NCI-H1436 (cell line): ENCODE data around the gene TLR8.

Experiments
- DNase-seq: peaks from one replicate; lab custom pipeline; 2025; lab: John Stamatoyannopoulos, UW

Gene TLR8

DNA sequence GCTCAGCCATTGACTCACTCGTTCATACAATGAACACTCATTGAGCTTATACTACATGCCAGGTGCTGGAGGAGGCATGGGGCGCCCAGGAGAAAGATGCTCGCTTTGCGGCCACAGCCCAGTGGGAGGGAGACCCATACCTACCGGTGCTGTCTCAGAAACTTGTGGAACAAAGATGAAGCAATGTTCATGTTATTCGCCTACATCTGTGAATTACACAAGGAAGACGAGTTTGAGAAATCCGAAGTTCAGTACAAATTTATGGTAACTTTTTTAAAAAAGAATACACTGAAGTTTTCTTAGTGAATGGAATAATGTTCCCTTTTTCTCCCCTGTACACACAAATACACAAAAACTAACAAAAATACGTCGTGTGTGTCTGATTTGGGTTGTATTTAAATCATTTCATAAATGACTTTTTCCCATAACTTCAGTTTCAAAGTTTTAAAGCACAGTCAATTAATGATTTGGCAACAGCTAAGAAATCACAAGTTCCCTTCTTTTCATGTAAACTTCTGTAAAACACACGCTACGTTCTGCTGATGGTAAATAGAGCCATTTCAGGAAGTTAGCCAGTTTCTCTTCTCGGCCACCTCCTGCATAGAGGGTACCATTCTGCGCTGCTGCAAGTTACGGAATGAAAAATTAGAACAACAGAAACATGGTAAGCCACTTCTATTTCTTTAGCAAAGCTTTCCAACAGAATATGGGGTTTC lies at the start of gene TLR8:
TSS of gene TLR8 (plus strand) at position 575 of the 716 bp plus-strand sequence. CDS start at position 662, 87 bp downstream.
- DNase-seq: no peak

DNA sequence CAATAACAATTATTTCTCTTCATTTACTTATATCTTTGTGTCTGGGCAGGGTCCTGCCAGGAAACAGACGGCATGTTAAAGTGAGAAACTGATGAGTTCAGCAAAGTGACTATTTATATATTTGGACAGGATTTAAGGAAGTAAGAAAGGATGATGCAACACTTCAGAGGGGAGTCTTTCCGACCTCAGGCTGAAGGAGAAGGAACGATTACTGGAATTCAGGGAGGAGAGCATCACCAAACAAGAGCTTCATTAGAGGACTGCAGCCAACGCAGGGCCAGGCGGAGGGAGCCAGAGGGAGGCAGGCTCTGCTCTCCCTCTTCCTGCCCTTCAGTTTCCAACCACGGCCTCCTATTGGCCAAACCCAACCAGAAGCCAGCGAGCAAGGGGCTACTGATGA lies 41.1 kb upstream of the TLR8 start:
- no peak for DNase-seq

DNA sequence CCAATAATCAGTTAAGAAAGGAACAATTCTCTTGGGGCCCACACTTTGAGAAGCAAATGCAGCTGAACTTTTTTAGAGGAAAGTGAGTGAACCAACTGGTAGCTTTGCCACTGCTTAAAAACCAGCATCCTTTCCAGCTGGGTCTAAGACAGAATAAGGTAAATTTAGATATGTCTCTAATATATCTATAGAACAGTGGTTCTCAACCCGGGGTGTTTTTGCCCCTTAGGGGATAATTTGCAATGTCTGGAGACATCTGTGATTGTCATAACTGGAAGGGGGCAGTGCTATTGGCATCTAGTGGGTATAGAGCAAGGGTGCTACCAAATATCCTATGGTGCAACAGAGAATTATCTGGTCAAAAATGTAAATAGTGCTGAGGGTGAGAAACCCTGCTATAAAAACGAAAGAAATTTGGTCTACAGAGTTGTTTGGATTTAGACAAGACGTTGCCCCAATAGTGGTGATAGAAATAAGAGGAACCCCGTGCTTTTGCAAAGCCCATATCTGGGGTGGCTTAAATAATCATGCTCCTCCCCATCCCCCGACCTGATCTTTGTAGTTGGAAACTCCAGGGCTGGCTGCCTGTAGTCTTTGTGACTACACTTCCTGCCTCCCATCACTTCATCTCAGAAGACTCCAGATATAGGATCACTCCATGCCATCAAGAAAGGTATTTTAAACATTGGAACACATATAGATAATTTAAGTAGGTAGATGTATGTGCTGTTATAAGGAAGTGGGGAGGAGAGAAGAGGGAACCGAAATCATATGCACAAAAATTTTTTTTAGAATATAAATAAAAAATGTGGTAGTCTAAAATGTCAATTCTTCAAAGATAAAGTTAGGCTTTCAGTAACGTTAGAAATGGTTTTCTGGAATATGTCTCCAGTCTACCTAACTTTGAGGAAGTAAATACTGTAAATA lies 39.7 kb upstream of the TLR8 start, which contains the start of gene TLR7:
TSS of gene TLR7 (plus strand) at position 622 of the 927 bp plus-strand sequence. CDS start 507 bp downstream, outside the sequence.
- no peak for DNase-seq

DNA sequence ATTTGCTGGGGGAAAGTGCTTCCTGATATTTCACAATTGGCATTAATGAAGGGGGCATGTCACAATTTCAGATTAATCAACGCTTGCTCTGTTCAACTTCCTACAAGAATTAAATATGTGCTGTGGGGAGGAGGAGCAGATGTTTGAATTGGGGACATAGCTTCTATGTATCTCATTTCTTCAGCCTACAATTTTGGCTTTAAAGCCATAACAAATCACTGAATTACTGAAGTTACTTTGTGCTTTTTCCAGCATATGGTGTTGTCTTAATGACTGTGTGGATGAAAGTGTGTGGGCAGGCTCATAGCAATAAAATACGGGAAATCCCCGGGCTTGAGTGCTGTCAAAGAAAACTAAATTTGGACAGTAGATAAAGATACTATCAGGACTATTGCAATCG lies 38.7 kb upstream of the TLR8 start:
- DNase-seq: no peak

DNA sequence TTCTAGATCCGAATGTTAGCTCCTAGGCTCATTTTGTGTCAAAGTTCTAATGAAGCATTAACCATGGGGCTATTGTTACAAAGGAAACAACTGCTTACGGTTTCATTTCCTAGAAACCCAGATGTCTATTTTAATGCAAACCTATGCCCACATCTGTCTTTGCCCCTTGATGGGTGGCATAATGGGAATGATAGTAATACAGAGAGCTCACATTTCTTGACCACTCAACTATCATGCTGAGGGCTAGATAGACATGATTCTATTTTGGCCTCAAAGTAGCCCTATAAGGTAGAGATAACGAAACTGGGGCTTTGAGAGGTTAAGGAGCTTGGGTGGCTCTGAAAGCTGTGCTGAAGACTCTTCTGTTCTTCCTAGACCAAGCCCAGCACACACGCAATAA lies 37.7 kb upstream of the TLR8 start:
- no peak for DNase-seq

DNA sequence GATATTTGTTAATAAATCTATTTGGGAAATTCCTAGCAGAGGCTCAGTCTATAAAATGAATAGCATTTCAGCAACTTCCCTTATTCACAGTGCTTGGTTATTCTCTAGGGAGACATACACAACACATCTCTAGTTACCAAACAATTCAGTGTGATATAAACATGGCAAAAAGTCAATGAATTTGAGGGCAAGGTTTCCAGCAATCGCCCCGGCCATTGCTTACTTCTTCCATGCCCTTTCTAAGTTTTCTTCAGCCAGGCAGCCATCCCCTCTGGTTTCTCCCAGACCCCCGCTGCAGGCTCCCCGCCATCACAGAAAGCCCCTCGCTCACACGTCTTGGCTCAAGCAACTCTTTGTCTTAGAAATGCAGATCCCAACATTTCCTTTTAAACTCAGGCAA lies 35.2 kb upstream of the TLR8 start:
- no peak for DNase-seq

DNA sequence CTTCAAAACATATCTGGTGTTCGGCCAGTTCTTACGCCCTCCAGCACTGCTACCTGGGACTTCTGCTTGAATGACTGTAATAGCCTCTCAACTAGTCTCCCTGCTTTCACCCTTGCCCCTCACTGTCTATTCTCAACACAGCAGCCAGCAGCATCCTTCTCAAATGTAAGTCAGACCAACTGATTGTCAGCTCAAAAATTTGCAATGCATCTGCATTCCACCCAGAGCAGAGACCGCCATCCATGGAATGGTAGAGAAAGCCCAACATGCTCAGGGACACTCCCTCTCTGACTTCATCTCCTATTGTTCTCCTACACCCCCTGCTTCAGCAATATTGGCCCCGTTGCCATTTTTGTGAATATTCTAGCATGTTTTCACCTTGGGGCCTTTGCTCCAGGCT lies 33.7 kb upstream of the TLR8 start:
- no peak for DNase-seq

DNA sequence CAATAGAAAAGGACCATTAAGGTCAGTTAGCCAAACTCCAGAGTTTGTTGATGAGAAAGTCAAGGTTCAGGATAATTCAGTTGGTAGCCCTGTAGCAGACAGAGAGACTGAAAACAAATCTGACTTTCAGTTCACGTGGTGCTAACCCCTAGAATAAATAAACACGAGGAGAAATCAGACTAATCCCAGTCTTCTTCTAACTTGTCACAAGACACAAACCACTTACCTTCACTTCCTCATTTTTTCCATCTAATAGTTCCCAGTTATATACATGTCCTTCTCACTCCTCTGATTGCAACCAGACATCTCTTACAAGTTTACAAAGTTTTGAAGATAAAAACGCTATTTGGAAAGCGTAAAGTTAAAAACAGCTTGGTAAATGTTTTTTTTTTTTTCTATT lies 31.8 kb upstream of the TLR8 start:
- DNase-seq: no peak

DNA sequence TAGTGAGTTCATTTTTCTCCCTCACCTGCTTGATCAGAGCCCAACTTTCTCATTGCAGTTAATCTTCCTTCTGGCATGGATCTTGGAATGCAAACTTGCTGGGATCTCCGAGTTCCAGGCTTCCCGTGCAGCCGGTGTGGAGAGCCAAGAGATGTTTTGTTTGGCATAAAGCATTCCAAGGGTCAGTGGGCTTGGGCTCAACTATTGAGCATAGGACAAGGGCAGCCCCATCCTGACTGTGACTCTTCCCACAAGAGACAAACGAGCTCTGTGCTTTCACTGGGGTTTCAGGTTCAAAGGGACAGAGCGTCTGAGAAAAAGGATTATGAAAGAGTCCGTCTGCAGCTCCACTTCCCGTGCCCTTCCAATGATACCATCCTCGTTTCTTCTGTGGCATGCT lies 29.0 kb upstream of the TLR8 start:
- DNase-seq: no peak

DNA sequence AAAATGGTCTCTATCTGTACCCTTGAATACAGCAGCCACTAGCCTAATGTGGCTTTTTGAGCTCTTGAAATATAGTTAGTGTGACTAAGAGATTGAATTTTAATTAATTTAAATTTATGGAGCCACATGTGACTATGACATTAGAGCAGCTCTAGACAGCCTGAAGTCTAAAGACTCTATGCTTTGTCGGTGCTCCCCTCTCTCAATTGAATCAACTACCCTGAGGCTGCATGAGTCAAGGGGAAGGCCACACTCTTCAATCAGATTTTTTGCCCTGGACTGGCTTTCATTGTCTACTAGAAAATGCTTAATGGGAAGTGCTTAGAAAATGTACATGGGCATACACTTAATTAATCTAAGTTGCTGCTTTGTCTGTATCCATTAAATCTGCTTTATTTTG lies 27.9 kb upstream of the TLR8 start:
- no peak for DNase-seq

DNA sequence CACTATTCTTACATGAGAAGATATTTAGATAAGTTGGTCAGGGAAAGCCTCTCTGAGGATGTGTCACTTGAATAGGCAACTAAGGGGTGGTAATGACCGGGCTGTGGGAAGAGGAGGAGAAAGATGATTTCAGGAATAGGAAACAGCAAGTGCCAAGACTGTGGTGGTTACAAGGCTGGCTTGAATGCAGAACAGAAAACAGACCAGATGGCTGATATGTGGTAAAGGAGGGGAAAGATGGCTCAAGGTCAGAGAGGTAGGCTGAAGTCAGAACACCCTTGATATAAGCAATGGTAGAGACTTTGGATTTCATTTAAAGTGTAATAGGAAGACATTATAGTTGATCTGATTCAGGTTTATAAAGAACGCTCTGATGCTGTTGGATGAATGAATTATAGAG lies 24.5 kb upstream of the TLR8 start:
- DNase-seq: no peak

DNA sequence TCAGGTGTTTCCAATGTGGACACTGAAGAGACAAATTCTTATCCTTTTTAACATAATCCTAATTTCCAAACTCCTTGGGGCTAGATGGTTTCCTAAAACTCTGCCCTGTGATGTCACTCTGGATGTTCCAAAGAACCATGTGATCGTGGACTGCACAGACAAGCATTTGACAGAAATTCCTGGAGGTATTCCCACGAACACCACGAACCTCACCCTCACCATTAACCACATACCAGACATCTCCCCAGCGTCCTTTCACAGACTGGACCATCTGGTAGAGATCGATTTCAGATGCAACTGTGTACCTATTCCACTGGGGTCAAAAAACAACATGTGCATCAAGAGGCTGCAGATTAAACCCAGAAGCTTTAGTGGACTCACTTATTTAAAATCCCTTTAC lies 20.9 kb upstream of the TLR8 start:
- no peak for DNase-seq

DNA sequence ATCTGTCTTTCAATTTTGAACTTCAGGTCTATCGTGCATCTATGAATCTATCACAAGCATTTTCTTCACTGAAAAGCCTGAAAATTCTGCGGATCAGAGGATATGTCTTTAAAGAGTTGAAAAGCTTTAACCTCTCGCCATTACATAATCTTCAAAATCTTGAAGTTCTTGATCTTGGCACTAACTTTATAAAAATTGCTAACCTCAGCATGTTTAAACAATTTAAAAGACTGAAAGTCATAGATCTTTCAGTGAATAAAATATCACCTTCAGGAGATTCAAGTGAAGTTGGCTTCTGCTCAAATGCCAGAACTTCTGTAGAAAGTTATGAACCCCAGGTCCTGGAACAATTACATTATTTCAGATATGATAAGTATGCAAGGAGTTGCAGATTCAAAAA lies 19.9 kb upstream of the TLR8 start:
- DNase-seq: no peak

DNA sequence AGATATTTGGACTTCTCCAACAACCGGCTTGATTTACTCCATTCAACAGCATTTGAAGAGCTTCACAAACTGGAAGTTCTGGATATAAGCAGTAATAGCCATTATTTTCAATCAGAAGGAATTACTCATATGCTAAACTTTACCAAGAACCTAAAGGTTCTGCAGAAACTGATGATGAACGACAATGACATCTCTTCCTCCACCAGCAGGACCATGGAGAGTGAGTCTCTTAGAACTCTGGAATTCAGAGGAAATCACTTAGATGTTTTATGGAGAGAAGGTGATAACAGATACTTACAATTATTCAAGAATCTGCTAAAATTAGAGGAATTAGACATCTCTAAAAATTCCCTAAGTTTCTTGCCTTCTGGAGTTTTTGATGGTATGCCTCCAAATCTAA lies 19.3 kb upstream of the TLR8 start:
- DNase-seq: no peak

DNA sequence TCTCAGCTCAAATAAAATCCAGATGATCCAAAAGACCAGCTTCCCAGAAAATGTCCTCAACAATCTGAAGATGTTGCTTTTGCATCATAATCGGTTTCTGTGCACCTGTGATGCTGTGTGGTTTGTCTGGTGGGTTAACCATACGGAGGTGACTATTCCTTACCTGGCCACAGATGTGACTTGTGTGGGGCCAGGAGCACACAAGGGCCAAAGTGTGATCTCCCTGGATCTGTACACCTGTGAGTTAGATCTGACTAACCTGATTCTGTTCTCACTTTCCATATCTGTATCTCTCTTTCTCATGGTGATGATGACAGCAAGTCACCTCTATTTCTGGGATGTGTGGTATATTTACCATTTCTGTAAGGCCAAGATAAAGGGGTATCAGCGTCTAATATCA lies 18.7 kb upstream of the TLR8 start:
- DNase-seq: no peak

DNA sequence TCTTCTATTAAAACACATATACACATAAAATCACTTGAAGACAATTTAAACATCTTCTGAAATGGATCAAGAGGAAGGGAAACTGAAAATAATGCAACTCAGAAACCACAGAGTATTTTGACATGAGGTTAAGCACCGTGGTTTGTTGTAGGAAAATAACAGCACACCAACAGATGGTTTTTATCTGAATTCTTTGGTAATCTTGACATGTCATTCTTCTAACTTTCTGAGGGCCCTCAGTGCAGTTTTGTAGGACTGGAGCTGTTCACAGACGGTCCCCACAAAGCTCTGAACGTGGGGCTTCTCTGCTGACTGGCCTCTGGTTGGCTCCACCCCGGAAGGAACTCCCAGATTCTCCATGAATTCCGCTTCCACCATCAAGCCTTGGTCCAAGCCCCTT lies 16.0 kb upstream of the TLR8 start:
- DNase-seq: no peak

DNA sequence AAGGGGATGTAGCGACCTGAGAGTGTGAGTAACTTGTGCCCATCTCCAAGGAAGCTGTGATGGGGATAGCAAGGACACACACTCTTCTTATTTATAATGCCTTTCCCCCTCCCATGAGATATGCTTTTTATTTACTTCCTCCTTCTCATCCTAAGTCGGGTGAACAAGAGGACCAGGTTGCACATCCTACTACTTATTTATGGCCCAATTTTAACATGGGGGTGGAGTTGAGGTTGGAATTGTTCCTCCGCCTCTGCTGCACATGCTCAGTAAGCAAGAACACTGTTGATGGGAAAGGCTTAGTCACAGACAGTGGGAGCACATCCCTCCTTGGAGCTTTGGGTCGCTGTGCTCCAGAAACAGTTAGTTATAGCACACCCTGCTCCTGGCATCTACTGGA lies 15.2 kb upstream of the TLR8 start:
- DNase-seq: no peak

DNA sequence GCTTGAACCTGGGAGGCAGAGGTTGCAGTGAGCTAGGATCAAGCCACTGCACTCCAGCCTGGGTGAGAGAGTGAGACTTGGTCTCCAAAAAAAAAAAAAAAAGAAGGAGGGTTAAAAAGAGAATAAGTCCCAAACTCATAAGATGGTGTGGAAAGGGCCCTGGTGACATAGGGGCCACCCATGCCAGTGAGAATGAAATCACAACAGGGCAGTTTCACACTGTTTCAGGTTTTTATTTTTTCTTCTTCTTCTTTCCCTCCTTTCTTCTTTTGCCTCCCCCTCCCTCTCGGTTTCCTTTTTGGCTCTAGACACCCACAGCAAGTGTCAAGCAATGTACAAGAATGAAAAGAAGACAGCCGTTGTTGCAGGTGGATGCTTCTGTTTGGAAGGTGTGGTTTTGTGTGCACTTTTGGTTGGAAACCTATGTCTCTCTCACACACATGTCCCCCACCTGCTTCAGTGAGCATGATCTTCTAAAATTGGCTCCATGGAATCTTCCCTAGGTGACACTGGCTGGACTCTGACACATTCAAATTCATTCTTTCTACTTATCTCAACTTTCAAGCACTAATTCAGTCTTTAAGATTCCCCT lies 14.4 kb upstream of the TLR8 start:
- no peak for DNase-seq

DNA sequence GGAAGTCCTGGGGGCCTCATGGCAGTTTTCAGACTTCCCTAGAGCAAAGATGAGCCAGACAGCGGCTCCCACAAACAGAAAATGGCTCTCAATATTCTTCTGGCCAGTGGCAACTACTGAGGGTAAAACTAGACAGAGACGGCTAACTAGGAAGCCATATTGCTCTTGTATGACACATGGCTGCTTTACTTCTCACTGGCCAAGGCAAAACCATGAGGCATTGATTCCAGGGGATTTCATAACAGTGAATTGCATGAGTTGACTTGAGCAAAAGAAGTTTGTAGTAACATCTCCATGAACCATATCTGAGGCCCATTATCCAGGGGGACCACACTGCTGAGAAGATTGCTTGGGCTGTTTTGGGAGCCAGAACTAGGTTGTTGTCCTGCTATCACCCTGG lies 13.7 kb upstream of the TLR8 start:
- DNase-seq: no peak

DNA sequence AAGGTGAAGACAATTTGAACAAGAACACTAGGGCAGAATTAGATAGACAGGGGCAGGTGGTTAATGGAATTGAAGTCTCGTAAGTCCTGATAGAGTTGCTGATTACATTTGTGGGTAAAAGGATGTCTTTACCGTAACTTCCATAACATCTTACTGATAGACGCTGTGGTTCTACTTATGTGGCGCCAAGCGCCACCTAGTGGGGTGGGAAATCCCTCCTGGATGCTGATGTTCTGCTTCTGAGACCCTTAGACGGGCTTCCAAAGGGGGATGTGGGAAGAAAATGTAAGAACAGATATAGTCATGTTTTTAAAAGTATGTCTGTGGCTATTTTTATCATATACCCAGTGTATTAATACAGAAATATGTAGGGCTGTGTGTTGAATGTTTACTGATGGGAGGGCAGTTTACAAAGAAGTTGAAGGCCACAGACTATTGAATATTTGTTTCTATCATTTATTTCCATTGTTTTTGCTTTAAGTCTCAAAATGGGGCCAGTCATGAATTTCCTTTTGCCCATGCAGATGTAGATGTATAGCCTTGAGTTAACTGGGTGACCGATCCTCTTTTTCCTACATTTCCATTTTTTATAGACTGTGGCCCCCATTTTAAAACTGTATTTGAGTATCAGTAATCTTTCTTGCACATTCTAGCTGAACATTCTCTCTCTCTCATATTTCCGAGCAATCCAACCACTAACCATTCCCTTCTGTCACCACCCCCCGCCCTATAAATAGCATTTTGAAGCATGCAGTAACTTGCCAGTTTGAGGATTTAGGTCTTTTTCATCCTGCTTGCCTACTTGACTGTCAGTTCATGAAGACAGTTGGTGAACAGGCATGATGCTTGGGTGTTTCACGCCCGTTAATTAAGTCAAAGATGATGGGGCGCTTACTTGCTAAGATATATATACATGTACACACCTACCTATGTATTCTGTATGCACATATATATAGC lies 12.1 kb upstream of the TLR8 start:
- no peak for DNase-seq

DNA sequence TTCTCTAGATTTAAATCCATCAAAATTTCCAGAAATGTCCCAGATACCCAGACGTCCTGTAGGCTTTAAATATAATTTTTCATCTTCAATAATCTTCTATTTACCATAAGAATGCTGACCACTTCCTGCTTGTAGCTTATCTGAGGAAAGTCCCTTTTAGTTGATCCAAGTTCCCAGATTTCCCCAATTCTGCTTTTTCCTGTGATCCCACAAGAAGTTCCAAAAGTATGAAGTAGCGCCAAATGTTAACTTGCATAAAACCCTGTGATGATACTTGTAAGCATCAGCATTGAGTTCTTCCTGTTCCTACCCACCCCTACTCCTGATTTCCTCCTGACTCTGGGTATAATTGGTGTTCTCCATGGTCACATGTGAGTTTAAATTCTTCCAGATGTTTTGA lies 10.6 kb upstream of the TLR8 start:
- DNase-seq: no peak

DNA sequence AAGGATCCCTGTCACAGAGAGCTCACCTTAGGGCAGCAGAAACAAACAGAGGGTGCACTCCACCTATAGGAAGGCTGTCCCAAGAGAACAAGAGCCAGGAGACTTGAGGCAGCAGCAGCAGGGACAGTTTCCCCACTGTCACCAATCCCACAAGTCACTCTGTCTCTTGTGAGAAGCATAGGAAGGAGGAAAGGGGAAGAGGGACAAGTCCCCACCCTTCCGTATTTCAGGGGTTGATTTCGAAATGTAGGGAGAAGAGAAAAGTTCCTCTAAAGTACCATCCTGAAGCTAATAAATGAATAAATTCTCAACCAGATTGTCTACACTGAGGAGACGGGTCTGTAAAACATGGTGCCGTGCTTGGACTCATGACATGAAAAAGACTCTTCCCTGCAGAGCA lies 9.5 kb upstream of the TLR8 start:
- no peak for DNase-seq
